ENCODE data around the gene EGLN1. TPM values are rescaled to one million over a fixed set of nuclear protein-coding genes. Genes with fewer than 3 reads are reported as not detected.

Gene EGLN1
- total and polyA plus RNA-seq, 10 donors, result 5.6 to 44.0 (median 37.2) TPM

- no peak for TF ChIP-seq POLR2AphosphoS5 (IDR thresholded peaks at IDR 0.05)
- no peak for TF ChIP-seq POLR2A (IDR thresholded peaks at IDR 0.05)
- no peak for TF ChIP-seq CTCF (IDR thresholded peaks at IDR 0.05 in 8 of 11, conservative IDR thresholded peaks at IDR 0.05 in 3 of 11)
- H3K36me3 ChIP-seq, result no peaks in the 10 kb centered on the region
- no peaks in the 10 kb centered on the region for H3K4me1 ChIP-seq
- intact Hi-C loops (cut with DNase I; ENCODE audit: low total_unique reads), result no loop called here
- H3K27me3 ChIP-seq (replicated peaks in 1 of 7), result peaks cover 0 to 27% (median 0%) of the 10 kb centered on the region in 7 donors
- H3K27ac ChIP-seq, result no peak overlapping the region
- peaks cover 0 to 28% (median 12%) of the 10 kb centered on the region in 8 donors for H3K9me3 ChIP-seq
- no peak overlapping the region for H3K4me3 ChIP-seq
- no peak for DNase-seq
- WGBS, 5 donors, result 67 to 83% (median 74%) methylated on average over 5 of the region's 5 CpGs
Measured at GRCh38 chr1:231446138-231446537, 24.1 kb upstream of the EGLN1 start.

- no peak overlapping the region for H3K27ac ChIP-seq
- no peaks in the 10 kb centered on the region for H3K4me1 ChIP-seq
- H3K4me3 ChIP-seq, result no peak overlapping the region
- H3K36me3 ChIP-seq, result no peaks in the 10 kb centered on the region
- peaks cover 0 to 28% (median 12%) of the 10 kb centered on the region in 8 donors for H3K9me3 ChIP-seq
- peaks cover 0 to 27% (median 0%) of the 10 kb centered on the region in 7 donors for H3K27me3 ChIP-seq (replicated peaks in 1 of 7)
- intact Hi-C loops (cut with DNase I; ENCODE audit: low total_unique reads), result no loop called here
- no peak for DNase-seq
- TF ChIP-seq POLR2A (IDR thresholded peaks at IDR 0.05) (no peak), CTCF (IDR thresholded peaks at IDR 0.05 in 8 of 11, conservative IDR thresholded peaks at IDR 0.05 in 3 of 11) (no peak), POLR2AphosphoS5 (IDR thresholded peaks at IDR 0.05) (no peak)
- WGBS, 5 donors, result 48 to 92% (median 85%) methylated on average over 2 of the region's 2 CpGs
Measured at GRCh38 chr1:231444059-231444458, 22.0 kb upstream of the EGLN1 start.

GRCh38 chr1:231443363-231443762 lies 21.3 kb upstream of the EGLN1 start:
- no peak overlapping the region for H3K27ac ChIP-seq
- 58 to 65% (median 62%) methylated on average over 2 of the region's 2 CpGs for WGBS, 5 donors
- DNase-seq, result no peak
- no peaks in the 10 kb centered on the region for H3K36me3 ChIP-seq
- H3K9me3 ChIP-seq, result peaks cover 0 to 28% (median 12%) of the 10 kb centered on the region in 8 donors
- TF ChIP-seq POLR2A (IDR thresholded peaks at IDR 0.05) (no peak), POLR2AphosphoS5 (IDR thresholded peaks at IDR 0.05) (no peak), CTCF (IDR thresholded peaks at IDR 0.05 in 8 of 11, conservative IDR thresholded peaks at IDR 0.05 in 3 of 11) (no peak)
- H3K4me1 ChIP-seq, result no peaks in the 10 kb centered on the region
- peaks cover 0 to 25% (median 0%) of the 10 kb centered on the region in 7 donors for H3K27me3 ChIP-seq (replicated peaks in 1 of 7)
- intact Hi-C loops (cut with DNase I; ENCODE audit: low total_unique reads), result no loop called here
- H3K4me3 ChIP-seq, result no peak overlapping the region

GRCh38 chr1:231442735-231443134 lies 20.6 kb upstream of the EGLN1 start:
- no peaks in the 10 kb centered on the region for H3K36me3 ChIP-seq
- no peak for TF ChIP-seq POLR2AphosphoS5 (IDR thresholded peaks at IDR 0.05)
- TF ChIP-seq CTCF (IDR thresholded peaks at IDR 0.05 in 8 of 11, conservative IDR thresholded peaks at IDR 0.05 in 3 of 11), result no peak
- no peak for TF ChIP-seq POLR2A (IDR thresholded peaks at IDR 0.05)
- H3K27ac ChIP-seq, result no peak overlapping the region
- DNase-seq, result no peak
- H3K4me3 ChIP-seq, result no peak overlapping the region
- H3K27me3 ChIP-seq (replicated peaks in 1 of 7), result peaks cover 0 to 21% (median 0%) of the 10 kb centered on the region in 7 donors
- peaks cover 0 to 28% (median 12%) of the 10 kb centered on the region in 8 donors for H3K9me3 ChIP-seq
- intact Hi-C loops (cut with DNase I; ENCODE audit: low total_unique reads), result no loop called here
- no peaks in the 10 kb centered on the region for H3K4me1 ChIP-seq

All from spleen (tissue), 11 donors.